ENCODE results near the gene DTNB. TPM values are rescaled to one million over a fixed set of nuclear protein-coding genes. Genes with fewer than 3 reads are reported as not detected.

The DTNB gene
- total and polyA plus RNA-seq, 2 donors (not counting 1 experiment from before 2014, with no cell fraction given): 25.7 to 37.3 TPM

DNA sequence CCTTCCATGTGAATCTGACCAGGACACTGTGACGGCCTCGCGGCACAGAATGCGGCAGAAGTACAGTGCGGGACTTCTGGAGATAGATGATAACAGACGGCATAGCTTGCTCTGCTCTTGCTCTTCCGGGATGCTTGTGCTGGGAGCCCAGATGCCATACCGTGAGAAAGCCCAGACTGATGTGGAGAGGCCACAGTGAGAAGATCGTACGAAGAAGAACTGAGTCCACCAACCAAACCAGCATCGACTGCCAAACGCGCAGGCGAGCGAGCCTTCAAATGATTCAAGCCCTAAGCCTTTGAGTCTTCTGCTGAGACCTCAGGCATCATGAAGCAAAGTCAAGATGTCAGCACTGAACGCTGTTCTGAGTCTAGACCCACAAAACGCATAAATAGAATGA lies 33.7 kb downstream of the DTNB start:
- CTCF ChIA-PET: no interaction called here
- no peaks in the 10 kb centered on the region for H3K4me1 Mint-ChIP-seq
- H3K36me3 ChIP-seq (replicated peaks in 1 of 2; ENCODE audit: control extremely low read depth in 1 of 2, control insufficient read depth in 1 of 2, extremely low read depth in 1 of 2, insufficient read depth in 2 of 2, low read length in 1 of 2): peaks cover 0 to 5% of the 10 kb centered on the region in 2 experiments
- ATAC-seq (ENCODE audit: low read depth) (no peak), DNase-seq (no peak)
- intact Hi-C loops (cut with micrococcal nuclease): no loop called here
- no peak overlapping the region for H3K9ac ChIP-seq (ENCODE audit: low read length)
- WGBS (ENCODE audit: insufficient coverage): 98% methylated on average over 15 of the region's 17 CpGs
- no peaks in the 10 kb centered on the region for H3K27me3 Mint-ChIP-seq
- H3K79me2 ChIP-seq (ENCODE audit: control insufficient read depth, insufficient read depth, low read length): no peaks in the 10 kb centered on the region
- TF ChIP-seq EZH2 (IDR thresholded peaks at IDR 0.05; ENCODE audit: borderline replicate concordance, insufficient read depth, low read depth, low read length, poor library complexity, severe bottlenecking): no peak
- TF ChIP-seq, protein P1, sequence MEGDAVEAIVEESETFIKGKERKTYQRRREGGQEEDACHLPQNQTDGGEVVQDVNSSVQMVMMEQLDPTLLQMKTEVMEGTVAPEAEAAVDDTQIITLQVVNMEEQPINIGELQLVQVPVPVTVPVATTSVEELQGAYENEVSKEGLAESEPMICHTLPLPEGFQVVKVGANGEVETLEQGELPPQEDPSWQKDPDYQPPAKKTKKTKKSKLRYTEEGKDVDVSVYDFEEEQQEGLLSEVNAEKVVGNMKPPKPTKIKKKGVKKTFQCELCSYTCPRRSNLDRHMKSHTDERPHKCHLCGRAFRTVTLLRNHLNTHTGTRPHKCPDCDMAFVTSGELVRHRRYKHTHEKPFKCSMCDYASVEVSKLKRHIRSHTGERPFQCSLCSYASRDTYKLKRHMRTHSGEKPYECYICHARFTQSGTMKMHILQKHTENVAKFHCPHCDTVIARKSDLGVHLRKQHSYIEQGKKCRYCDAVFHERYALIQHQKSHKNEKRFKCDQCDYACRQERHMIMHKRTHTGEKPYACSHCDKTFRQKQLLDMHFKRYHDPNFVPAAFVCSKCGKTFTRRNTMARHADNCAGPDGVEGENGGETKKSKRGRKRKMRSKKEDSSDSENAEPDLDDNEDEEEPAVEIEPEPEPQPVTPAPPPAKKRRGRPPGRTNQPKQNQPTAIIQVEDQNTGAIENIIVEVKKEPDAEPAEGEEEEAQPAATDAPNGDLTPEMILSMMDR (IDR thresholded peaks at IDR 0.05): no peak
- no peaks in the 10 kb centered on the region for H3K9me3 ChIP-seq (ENCODE audit: control extremely low read depth in 1 of 3, control insufficient read depth in 2 of 3, insufficient read depth in 1 of 3, low read length in 2 of 3)
- no peaks in the 10 kb centered on the region for H4K20me1 ChIP-seq (ENCODE audit: control insufficient read depth, insufficient read depth, low read length, poor library complexity, severe bottlenecking)
- H3K4me2 ChIP-seq (replicated peaks; ENCODE audit: low read depth, low read length, poor library complexity, severe bottlenecking): no peak overlapping the region
- no peaks in the 10 kb centered on the region for H3K4me1 ChIP-seq (ENCODE audit: control insufficient read depth in 2 of 2, insufficient read depth in 2 of 2, low read length in 2 of 2)
- H3K4me3 Mint-ChIP-seq: no peak overlapping the region
- no peak overlapping the region for H3K27ac Mint-ChIP-seq
- no peaks in the 10 kb centered on the region for H3K27me3 ChIP-seq (replicated peaks in 1 of 4; ENCODE audit: control extremely low read depth in 1 of 4, control insufficient read depth in 3 of 4, insufficient read depth in 4 of 4, low read length in 3 of 4)
- no peak overlapping the region for H3K4me3 ChIP-seq (ENCODE audit: control extremely low read depth in 1 of 5, extremely low read depth in 1 of 5, insufficient read depth in 1 of 5, low read depth in 2 of 5, low read length in 4 of 5)
- POLR2A ChIA-PET: no interaction called here
- H3K9me3 Mint-ChIP-seq (ENCODE audit: insufficient read depth): no peaks in the 10 kb centered on the region
- H2AFZ ChIP-seq (ENCODE audit: insufficient read depth, low read depth, low read length, poor library complexity, severe bottlenecking): no peak overlapping the region
- no peak overlapping the region for H3K27ac ChIP-seq (ENCODE audit: low read length in 2 of 2)

GRCh38 chr2:25639131-25639530 lies 34.2 kb downstream of the DTNB start:
- no peaks in the 10 kb centered on the region for H3K79me2 ChIP-seq (ENCODE audit: control insufficient read depth, insufficient read depth, low read length)
- ATAC-seq (ENCODE audit: low read depth) (no peak), DNase-seq (no peak)
- H3K9ac ChIP-seq (ENCODE audit: low read length): no peak overlapping the region
- H3K27me3 Mint-ChIP-seq: no peaks in the 10 kb centered on the region
- H2AFZ ChIP-seq (ENCODE audit: insufficient read depth, low read depth, low read length, poor library complexity, severe bottlenecking): no peak overlapping the region
- H3K27ac Mint-ChIP-seq: no peak overlapping the region
- H3K27me3 ChIP-seq (replicated peaks in 1 of 4; ENCODE audit: control extremely low read depth in 1 of 4, control insufficient read depth in 3 of 4, insufficient read depth in 4 of 4, low read length in 3 of 4): no peaks in the 10 kb centered on the region
- H3K9me3 Mint-ChIP-seq (ENCODE audit: insufficient read depth): no peaks in the 10 kb centered on the region
- no peaks in the 10 kb centered on the region for H3K9me3 ChIP-seq (ENCODE audit: control extremely low read depth in 1 of 3, control insufficient read depth in 2 of 3, insufficient read depth in 1 of 3, low read length in 2 of 3)
- no peaks in the 10 kb centered on the region for H3K4me1 Mint-ChIP-seq
- H3K4me3 Mint-ChIP-seq: no peak overlapping the region
- ChIA-PET POLR2A (no interaction called here), CTCF (interaction anchor here (0.8 kb wide), 1 partner anchor 25 kb away, joined by 4 read pairs; no protein-coding TSS in a partner anchor)
- peaks cover 0 to 5% of the 10 kb centered on the region in 2 experiments for H3K36me3 ChIP-seq (replicated peaks in 1 of 2; ENCODE audit: control extremely low read depth in 1 of 2, control insufficient read depth in 1 of 2, extremely low read depth in 1 of 2, insufficient read depth in 2 of 2, low read length in 1 of 2)
- intact Hi-C loops (cut with micrococcal nuclease): no loop called here
- no peaks in the 10 kb centered on the region for H4K20me1 ChIP-seq (ENCODE audit: control insufficient read depth, insufficient read depth, low read length, poor library complexity, severe bottlenecking)
- H3K27ac ChIP-seq (ENCODE audit: low read length in 2 of 2): no peak overlapping the region
- WGBS (ENCODE audit: insufficient coverage): 96% methylated on average over 5 of the region's 9 CpGs
- no peak overlapping the region for H3K4me3 ChIP-seq (ENCODE audit: control extremely low read depth in 1 of 5, extremely low read depth in 1 of 5, insufficient read depth in 1 of 5, low read depth in 2 of 5, low read length in 4 of 5)
- TF ChIP-seq, protein P1 (IDR thresholded peaks at IDR 0.05): no peak
- TF ChIP-seq EZH2 (IDR thresholded peaks at IDR 0.05; ENCODE audit: borderline replicate concordance, insufficient read depth, low read depth, low read length, poor library complexity, severe bottlenecking): no peak
- H3K4me1 ChIP-seq (ENCODE audit: control insufficient read depth in 2 of 2, insufficient read depth in 2 of 2, low read length in 2 of 2): no peaks in the 10 kb centered on the region
- H3K4me2 ChIP-seq (replicated peaks; ENCODE audit: low read depth, low read length, poor library complexity, severe bottlenecking): no peak overlapping the region

Measured in B cell (primary cell).